Rectal smooth muscle tissue (tissue), 1 donor: ENCODE data around the gene SCFD2.
"Not testable (repeated sequence)": the region's sequence is repeated elsewhere in the genome, so short reads cannot be mapped to it uniquely, and the experiment has no call there.

Source experiments
- H3K27ac ChIP-seq: one replicate; pipeline ENCODE4 v1.7.0; 2013; ENCODE audit warnings: low read depth, low read length, inconsistent platforms
- H3K27me3 ChIP-seq: one replicate; pipeline ENCODE4 v1.7.0; 2013; ENCODE audit warnings: low read length; ENCODE audit not compliant: control insufficient read depth, insufficient read depth
- H3K36me3 ChIP-seq: one replicate; pipeline ENCODE4 v1.7.0; 2013; ENCODE audit warnings: low read length; ENCODE audit not compliant: control insufficient read depth, insufficient read depth
- H3K4me1 ChIP-seq: one replicate; pipeline ENCODE4 v1.7.0; 2013; ENCODE audit warnings: low read length; ENCODE audit not compliant: control insufficient read depth, insufficient read depth
- H3K4me3 ChIP-seq: one replicate; pipeline ENCODE4 v1.7.0; 2013; ENCODE audit warnings: low read length
- H3K9ac ChIP-seq: one replicate; pipeline ENCODE4 v1.7.0; 2013; ENCODE audit warnings: low read length

The SCFD2 gene

DNA sequence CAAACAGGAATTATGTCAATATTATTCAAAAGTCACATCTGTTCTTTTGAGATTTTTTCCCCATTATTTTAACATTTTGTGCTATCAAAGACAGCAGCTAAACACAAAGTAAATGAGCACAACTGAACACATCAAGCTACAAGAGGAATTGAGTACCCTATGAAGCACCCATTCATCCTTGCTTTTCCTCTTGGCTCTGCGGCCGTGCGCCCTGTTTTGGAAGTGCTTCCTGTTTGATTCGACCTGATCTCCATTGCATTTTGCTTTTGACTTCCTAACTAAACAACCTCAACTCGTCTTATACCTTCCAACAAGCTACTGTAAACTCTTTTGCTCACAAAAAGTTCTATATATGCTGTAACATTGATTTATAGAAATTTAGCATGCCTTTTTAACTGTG, 85.0 kb downstream of the SCFD2 start:
- Histone ChIP-seq H3K9ac (no peak overlapping the region), H3K27me3 (no peaks in the 10 kb centered on the region), H3K36me3 (no peaks in the 10 kb centered on the region), H3K4me1 (no peaks in the 10 kb centered on the region), H3K27ac (no peak overlapping the region), H3K4me3 (no peak overlapping the region)

DNA sequence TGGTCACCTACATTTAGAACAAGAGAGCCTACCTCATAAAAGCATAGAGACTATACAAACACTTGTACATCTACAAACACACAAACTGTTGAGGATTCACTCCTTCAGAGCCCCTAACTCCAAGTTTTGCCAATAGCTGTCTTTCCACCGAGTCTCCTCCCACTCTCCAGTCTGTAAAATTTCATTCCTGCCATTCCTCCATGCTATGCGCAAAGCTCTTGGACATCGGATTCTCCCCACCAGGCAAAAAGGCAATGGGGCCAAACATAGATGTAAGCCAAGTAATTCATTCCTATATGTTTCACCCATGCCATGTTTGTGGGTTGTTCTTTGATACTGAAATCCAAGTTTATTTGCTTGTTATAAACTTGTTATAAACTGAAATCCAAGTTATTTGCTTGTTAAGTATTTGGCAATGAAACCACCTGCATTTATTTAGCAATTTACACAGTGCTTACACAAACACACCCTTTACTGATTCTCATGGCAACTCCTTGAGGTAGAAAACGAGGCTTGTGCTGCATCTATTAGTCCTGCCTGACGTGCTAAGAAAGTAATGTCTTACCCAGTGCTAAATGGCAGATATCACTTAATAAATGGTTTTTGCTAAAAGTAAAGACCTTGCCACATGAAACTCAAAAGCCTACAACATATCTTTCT, 91.1 kb downstream of the SCFD2 start:
- no peak overlapping the region for H3K9ac ChIP-seq

DNA sequence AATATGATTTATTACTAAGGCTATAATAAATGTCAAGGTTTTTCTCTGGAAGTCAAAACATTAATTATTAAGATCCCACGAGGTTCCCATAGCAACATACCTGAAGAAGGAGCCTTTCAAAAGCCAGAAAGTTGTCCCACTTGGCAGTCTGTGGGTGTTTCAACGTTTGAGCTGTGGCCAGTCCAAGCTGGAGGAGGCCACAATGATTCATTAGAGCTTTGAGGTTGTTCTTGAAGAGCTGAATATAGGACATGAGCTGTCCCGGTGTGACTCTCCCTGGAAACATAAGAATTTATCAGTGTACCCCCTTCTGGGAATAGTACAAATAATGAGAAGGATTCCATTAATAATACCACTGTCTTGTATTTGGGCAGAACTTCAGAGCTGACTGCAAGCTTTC, 92.1 kb downstream of the SCFD2 start:
- no peak overlapping the region for H3K27ac ChIP-seq
- no peaks in the 10 kb centered on the region for H3K36me3 ChIP-seq
- no peaks in the 10 kb centered on the region for H3K27me3 ChIP-seq
- no peak overlapping the region for H3K9ac ChIP-seq
- no peaks in the 10 kb centered on the region for H3K4me1 ChIP-seq
- H3K4me3 ChIP-seq = no peak overlapping the region

More for the DNA sequence above, 91.1 kb downstream of the SCFD2 start:
- no peaks in the 10 kb centered on the region for H3K27me3 ChIP-seq
- H3K4me1 ChIP-seq = no peaks in the 10 kb centered on the region
- no peaks in the 10 kb centered on the region for H3K36me3 ChIP-seq
- H3K27ac ChIP-seq = no peak overlapping the region
- H3K4me3 ChIP-seq = no peak overlapping the region

DNA sequence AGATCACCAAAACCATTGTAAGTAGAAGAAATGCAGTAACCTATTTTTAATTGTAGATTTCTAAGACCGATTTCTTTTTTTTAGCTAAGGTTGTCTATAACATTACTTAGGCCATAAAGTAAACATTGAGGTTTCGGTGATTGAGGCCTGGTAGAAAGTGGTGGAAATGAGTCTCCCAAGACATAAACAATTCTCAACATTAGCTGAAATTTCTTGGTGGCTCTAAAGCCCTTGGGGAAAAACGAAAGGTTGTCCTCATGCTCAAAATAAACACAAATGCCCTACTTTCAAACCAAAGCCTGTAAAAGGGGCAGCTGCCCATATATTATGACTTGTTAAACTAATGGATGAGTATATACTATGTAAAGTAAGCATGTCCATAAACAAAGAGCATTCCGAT, 98.8 kb downstream of the SCFD2 start:
- no peak overlapping the region for H3K27ac ChIP-seq
- no peaks in the 10 kb centered on the region for H3K4me1 ChIP-seq
- H3K9ac ChIP-seq = no peak overlapping the region
- no peaks in the 10 kb centered on the region for H3K27me3 ChIP-seq
- H3K36me3 ChIP-seq = no peaks in the 10 kb centered on the region
- no peak overlapping the region for H3K4me3 ChIP-seq

DNA sequence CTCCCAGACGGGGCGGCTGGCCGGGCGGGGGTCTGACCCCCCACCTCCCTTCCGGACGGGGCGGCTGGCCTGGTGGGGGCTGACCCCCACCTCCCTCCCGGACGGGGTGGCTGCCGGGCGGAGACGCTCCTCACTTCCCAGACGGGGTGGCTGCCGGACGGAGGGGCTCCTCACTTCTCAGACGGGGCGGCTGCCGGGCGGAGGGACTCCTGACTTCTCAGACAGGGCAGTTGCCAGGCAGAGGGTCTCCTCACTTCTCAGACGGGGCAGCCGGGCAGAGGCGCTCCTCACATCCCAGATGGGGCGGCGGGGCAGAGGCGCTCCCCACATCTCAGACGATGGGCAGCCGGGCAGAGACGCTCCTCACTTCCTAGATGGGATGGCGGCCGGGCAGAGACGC, 109.9 kb downstream of the SCFD2 start:
- H3K27ac ChIP-seq, H3K4me1 ChIP-seq, H3K9ac ChIP-seq, H3K36me3 ChIP-seq, H3K27me3 ChIP-seq, H3K4me3 ChIP-seq: not testable (repeated sequence)

DNA sequence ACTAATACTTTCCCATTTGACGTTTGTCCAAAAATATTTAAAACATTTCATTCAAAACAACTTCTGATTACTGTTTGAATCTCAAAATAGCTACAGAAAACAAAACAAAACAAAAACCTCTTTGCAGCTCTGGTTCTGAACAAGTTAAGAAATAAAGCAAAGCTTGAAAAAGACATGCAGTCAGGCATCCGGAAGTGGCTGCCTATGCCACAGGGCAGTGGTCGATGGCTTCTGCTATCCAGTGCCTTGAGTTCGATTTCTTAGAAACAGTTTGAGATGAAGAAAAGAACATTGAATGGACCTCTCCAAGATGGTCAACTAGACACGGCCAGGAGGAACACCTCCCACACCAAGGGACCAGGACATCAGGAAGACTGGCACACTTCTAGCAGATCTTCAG, 125.3 kb downstream of the SCFD2 start:
- Histone ChIP-seq H3K9ac (no peak overlapping the region), H3K4me3 (no peak overlapping the region), H3K36me3 (no peaks in the 10 kb centered on the region), H3K27ac (no peak overlapping the region), H3K4me1 (no peaks in the 10 kb centered on the region), H3K27me3 (no peaks in the 10 kb centered on the region)

GRCh38 chr4:53238352-53238751, 127.5 kb downstream of the SCFD2 start:
- not testable (repeated sequence) for H3K27me3 ChIP-seq, H3K9ac ChIP-seq

GRCh38 chr4:53237811-53238210, 128.1 kb downstream of the SCFD2 start:
- H3K9ac ChIP-seq, H3K27ac ChIP-seq, H3K4me1 ChIP-seq, H3K27me3 ChIP-seq, H3K4me3 ChIP-seq, H3K36me3 ChIP-seq: not testable (repeated sequence)

More at GRCh38 chr4:53238352-53238751, 127.5 kb downstream of the SCFD2 start:
- H3K4me1 ChIP-seq, H3K4me3 ChIP-seq, H3K36me3 ChIP-seq, H3K27ac ChIP-seq: not testable (repeated sequence)

DNA sequence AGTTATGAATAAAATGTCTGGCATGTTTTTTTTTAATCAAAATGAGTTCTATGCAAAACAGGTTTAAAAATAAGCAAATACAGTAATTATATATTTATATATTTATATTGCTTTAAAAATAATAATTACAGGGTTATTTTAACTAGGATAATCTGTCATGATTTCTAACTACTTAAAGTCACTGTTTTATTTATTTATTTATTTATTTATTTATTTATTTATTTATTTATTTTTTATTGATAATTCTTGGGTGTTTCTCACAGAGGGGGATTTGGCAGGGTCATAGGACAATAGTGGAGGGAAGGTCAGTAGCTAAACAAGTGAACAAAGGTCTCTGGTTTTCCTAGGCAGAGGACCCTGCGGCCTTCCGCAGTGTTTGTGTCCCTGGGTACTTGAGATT, 129.2 kb downstream of the SCFD2 start:
- not testable (repeated sequence) for H3K27ac ChIP-seq, H3K4me3 ChIP-seq, H3K9ac ChIP-seq, H3K4me1 ChIP-seq, H3K27me3 ChIP-seq, H3K36me3 ChIP-seq

DNA sequence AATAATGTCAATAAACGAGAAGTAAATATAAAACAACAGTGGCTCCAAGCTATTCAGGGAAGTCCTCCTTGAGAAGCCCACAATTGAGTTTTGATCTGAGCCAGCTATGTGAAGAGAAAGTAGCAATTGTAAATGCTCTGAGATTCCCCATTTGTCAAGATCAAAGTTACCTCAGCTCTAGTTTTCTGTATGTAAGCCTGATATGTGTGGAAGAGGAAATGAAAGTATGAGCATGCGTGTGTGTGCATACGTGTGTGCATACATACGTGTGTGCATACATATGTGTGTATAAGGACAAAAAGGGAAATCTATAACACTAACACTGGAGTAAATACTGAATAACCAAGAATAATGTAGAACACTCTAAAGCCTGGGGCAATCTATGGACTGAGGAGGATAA, 130.3 kb downstream of the SCFD2 start:
- H3K9ac ChIP-seq = no peak overlapping the region
- no peak overlapping the region for H3K4me3 ChIP-seq

DNA sequence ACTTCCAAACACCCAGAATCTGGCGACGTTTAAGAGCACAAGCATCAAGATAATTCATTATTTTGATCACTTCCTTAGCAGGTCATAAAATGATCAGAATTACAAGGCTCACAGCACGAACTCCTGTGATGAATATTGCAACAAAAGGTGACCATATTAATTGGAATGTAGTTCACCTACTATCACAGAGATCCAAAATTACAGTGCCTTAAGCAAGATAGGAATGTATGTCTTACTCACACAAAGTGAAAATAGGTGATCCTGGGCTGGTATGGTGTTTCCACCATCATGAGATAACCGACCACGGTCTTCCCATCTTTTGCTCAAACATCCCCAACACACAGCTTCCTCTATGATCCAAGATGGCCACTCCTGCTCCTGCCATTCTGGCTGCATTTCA, 131.2 kb downstream of the SCFD2 start:
- H3K4me3 ChIP-seq = no peak overlapping the region

More for the DNA sequence above, 130.3 kb downstream of the SCFD2 start:
- no peak overlapping the region for H3K27ac ChIP-seq
- H3K27me3 ChIP-seq = no peaks in the 10 kb centered on the region
- H3K4me1 ChIP-seq = no peaks in the 10 kb centered on the region
- H3K36me3 ChIP-seq = no peaks in the 10 kb centered on the region

GRCh38 chr4:53234111-53234510, 131.8 kb downstream of the SCFD2 start:
- Histone ChIP-seq H3K4me1 (no peaks in the 10 kb centered on the region), H3K9ac (no peak overlapping the region), H3K27ac (no peak overlapping the region), H3K4me3 (no peak overlapping the region), H3K36me3 (no peaks in the 10 kb centered on the region), H3K27me3 (no peaks in the 10 kb centered on the region)

More for the DNA sequence above, 131.2 kb downstream of the SCFD2 start:
- H3K4me1 ChIP-seq = no peaks in the 10 kb centered on the region
- no peaks in the 10 kb centered on the region for H3K36me3 ChIP-seq
- H3K27ac ChIP-seq = no peak overlapping the region
- H3K9ac ChIP-seq = no peak overlapping the region
- H3K27me3 ChIP-seq = no peaks in the 10 kb centered on the region

DNA sequence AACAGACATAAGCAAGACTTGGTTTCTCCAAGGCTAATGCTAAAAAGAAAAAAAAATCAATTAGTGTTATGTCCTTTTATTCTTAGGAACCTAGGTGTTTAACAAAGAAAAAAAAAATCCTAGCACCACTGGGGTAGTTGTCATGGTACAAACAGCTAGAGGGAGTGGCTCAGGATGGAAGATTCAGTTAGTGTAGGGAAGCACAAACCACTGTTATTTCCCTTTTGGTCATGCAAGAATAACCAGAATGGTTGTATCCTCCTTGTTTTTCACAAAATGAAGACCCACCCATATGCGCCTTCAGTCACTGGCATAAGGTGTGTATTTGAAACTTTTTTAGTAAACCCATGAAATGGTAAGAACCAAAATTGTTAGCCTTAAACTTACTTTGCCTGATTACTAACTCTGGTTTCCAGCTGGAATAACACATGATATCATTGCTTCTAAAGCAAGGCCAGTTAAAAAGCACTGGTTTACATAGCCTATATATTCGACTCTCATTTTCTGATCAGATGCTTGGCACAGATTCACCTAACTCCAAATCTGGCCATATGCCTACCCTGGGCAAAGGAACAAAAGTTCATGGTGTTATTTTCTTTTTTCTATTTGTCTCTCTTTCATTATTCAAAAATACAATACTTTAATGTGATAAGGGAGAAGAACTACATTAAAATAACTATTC, 132.6 kb downstream of the SCFD2 start:
- Histone ChIP-seq H3K4me3 (no peak overlapping the region), H3K9ac (no peak overlapping the region), H3K27ac (no peak overlapping the region), H3K36me3 (no peaks in the 10 kb centered on the region), H3K4me1 (no peaks in the 10 kb centered on the region), H3K27me3 (no peaks in the 10 kb centered on the region)
